ENCODE measurements around the gene CLEC14A.

DNA sequence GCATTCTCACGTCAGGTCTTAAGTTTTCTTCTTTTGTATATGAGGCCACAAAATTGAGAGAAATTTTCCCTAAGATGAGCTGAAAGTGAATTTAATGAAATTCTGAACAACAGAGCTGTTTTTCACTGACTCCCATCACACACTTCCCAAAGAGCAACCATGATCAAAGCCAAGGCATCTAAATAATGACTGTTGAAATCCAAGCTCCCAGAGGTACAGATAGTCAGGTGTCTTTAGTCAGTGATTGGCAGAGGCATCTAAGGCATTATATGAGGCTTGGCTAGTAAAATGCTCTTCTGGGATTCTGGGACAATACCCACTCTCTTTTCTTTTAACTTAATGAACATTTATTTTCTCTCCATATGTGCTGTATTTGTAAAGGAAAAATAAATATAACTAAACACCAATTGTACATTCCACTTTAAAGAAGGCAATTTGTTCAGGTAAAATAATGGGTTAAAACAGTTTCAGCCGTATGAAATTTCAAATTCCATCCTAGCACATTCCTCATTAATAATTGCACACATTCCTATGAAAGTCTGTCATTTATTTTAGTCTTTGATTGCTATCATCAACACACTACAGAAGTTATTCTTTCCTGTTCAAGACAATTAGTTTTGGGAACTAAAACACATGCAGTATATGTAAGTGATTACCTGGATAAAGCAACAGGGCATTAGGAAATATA lies 49.1 kb downstream of the CLEC14A start:
- TF ChIP-seq, protein P1, sequence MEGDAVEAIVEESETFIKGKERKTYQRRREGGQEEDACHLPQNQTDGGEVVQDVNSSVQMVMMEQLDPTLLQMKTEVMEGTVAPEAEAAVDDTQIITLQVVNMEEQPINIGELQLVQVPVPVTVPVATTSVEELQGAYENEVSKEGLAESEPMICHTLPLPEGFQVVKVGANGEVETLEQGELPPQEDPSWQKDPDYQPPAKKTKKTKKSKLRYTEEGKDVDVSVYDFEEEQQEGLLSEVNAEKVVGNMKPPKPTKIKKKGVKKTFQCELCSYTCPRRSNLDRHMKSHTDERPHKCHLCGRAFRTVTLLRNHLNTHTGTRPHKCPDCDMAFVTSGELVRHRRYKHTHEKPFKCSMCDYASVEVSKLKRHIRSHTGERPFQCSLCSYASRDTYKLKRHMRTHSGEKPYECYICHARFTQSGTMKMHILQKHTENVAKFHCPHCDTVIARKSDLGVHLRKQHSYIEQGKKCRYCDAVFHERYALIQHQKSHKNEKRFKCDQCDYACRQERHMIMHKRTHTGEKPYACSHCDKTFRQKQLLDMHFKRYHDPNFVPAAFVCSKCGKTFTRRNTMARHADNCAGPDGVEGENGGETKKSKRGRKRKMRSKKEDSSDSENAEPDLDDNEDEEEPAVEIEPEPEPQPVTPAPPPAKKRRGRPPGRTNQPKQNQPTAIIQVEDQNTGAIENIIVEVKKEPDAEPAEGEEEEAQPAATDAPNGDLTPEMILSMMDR (IDR thresholded peaks at IDR 0.05): no peak
- no peak for TF ChIP-seq POLR2A (IDR thresholded peaks at IDR 0.05)

All from breast epithelium (tissue), 3 donors.